HepG2 (cell line): ENCODE measurements around the gene ANG. TPM values are rescaled to one million over a fixed set of nuclear protein-coding genes. Genes with fewer than 3 reads are reported as not detected.

Experiments
- ARNT ChIP-seq: fragments of 450-650 bp; IDR thresholded peaks from 2 replicates; pipeline ENCODE4 v1.6.1; 2017
- CEBPB ChIP-seq: IDR thresholded peaks from 2 replicates; pipeline ENCODE4 v1.6.1; 2011; ENCODE audit warnings: low read depth, low read length, improper control_type of control experiment, borderline replicate concordance
- GLI4 ChIP-seq: sonication (generic); formaldehyde crosslinking; IDR thresholded peaks from 2 replicates; pipeline ENCODE4 v1.5.1; 2020; ENCODE audit warnings: missing genetic modification reagents, mild to moderate bottlenecking, moderate library complexity, borderline replicate concordance
- HNF4A ChIP-seq: sonication (generic); formaldehyde crosslinking; IDR thresholded peaks from 2 replicates; pipeline ENCODE4 v1.4.0; 2020; ENCODE audit warnings: missing genetic modification reagents
- KLF13 ChIP-seq: sonication (generic); formaldehyde crosslinking; IDR thresholded peaks from 2 replicates; pipeline ENCODE4 v1.4.0; 2020; ENCODE audit warnings: mild to moderate bottlenecking, missing genetic modification reagents
- PAF1 ChIP-seq: IDR thresholded peaks from 2 replicates; pipeline ENCODE4 v1.6.1; 2016; ENCODE audit warnings: missing genetic modification reagents, missing compliant biosample characterization
- RFXANK ChIP-seq: IDR thresholded peaks from 2 replicates; pipeline ENCODE4 v1.6.1; 2016
- RORA ChIP-seq: sonication (generic); formaldehyde crosslinking; IDR thresholded peaks from 2 replicates; pipeline ENCODE4 v1.5.0; 2020; ENCODE audit warnings: mild to moderate bottlenecking, missing genetic modification reagents, moderate library complexity
- SNRNP70 ChIP-seq: fragments of 200-400 bp; formaldehyde crosslinking; IDR thresholded peaks from 2 replicates; pipeline ENCODE4 v1.6.1; 2017; ENCODE audit warnings: mild to moderate bottlenecking, low read depth, low read length, moderate library complexity
- TOPORS ChIP-seq: sonication (generic); formaldehyde crosslinking; IDR thresholded peaks from 2 replicates; pipeline ENCODE4 v1.8.0; 2023; ENCODE audit warnings: mild to moderate bottlenecking, missing genetic modification reagents
- TRIM24 ChIP-seq: sonication (generic); formaldehyde crosslinking; IDR thresholded peaks from 2 replicates; pipeline ENCODE4 v1.8.0; 2022; ENCODE audit warnings: mild to moderate bottlenecking, missing genetic modification reagents
- ZBTB1 ChIP-seq: sonication (generic); formaldehyde crosslinking; IDR thresholded peaks from 2 replicates; pipeline ENCODE4 v1.4.0; 2020; ENCODE audit warnings: missing genetic modification reagents, borderline replicate concordance
- ZNF282 ChIP-seq: fragments of 450-650 bp; IDR thresholded peaks from 2 replicates; pipeline ENCODE4 v1.6.1; 2018; ENCODE audit not compliant: partially characterized antibody
- ZSCAN29 ChIP-seq: sonication (generic); formaldehyde crosslinking; conservative IDR thresholded peaks from 2 replicates; pipeline ENCODE4 v1.4.0; 2020; ENCODE audit warnings: mild to moderate bottlenecking, missing genetic modification reagents
- polyA plus RNA-seq, 8 experiments: library from polyadenylated mRNA; depleted of rRNA in 3 of 8; stranded (reverse) in 7 of 8; unstranded in 1 of 8; fragments of >200 nt; fragmentation: Illumina TruSeq in 4 of 8; extraction: Trizol in 4 of 8; gene quantifications; 2 replicates each; pipeline versions ENCODE4 v1.2.1 to v1.2.3, GENCODE V29; 2011 to 2016; ENCODE audit warnings: low read depth in 4 of 8, missing spikeins in 1 of 8, mixed read lengths in 1 of 8; ENCODE audit not compliant: insufficient read depth in 1 of 8
- total RNA-seq, 5 experiments: library from RNA; depleted of rRNA; stranded (reverse); fragments of >200 nt; fragmentation: Illumina TruSeq; extraction: Trizol; gene quantifications; 2 replicates each; pipeline ENCODE4 v1.2.3, GENCODE V29; 2016; ENCODE audit warnings: low read depth in 1 of 5
- TF ChIP-seq, protein P1 (sequence below): sonication (generic); formaldehyde crosslinking; IDR thresholded peaks from 2 replicates; pipeline ENCODE4 v1.4.0; 2020; ENCODE audit warnings: missing genetic modification reagents, borderline replicate concordance
- TF ChIP-seq, protein P2 (sequence below): sonication (generic); formaldehyde crosslinking; IDR thresholded peaks from 2 replicates; pipeline ENCODE4 v1.9.0; 2022; ENCODE audit warnings: low read depth, missing genetic modification reagents
- TF ChIP-seq, protein P3 (sequence below): sonication (generic); formaldehyde crosslinking; IDR thresholded peaks from 2 replicates; pipeline ENCODE4 v1.5.1; 2020; ENCODE audit warnings: missing genetic modification reagents, mild to moderate bottlenecking, borderline replicate concordance
- TF ChIP-seq, protein P4 (sequence below): sonication (generic); formaldehyde crosslinking; IDR thresholded peaks from 2 replicates; pipeline ENCODE4 v1.8.1; 2022; ENCODE audit warnings: low read depth, mild to moderate bottlenecking, missing genetic modification reagents
- TF ChIP-seq, protein P5 (sequence below): sonication (generic); IDR thresholded peaks from 2 replicates; pipeline ENCODE4 v1.6.1; 2016; ENCODE audit warnings: low read depth, borderline replicate concordance

ANG gene
- total and polyA plus RNA-seq, 2 of the 13 experiments (the other 11 are each of a cell fraction or from before 2014, with no cell fraction given): 83.6 to 401 TPM

DNA sequence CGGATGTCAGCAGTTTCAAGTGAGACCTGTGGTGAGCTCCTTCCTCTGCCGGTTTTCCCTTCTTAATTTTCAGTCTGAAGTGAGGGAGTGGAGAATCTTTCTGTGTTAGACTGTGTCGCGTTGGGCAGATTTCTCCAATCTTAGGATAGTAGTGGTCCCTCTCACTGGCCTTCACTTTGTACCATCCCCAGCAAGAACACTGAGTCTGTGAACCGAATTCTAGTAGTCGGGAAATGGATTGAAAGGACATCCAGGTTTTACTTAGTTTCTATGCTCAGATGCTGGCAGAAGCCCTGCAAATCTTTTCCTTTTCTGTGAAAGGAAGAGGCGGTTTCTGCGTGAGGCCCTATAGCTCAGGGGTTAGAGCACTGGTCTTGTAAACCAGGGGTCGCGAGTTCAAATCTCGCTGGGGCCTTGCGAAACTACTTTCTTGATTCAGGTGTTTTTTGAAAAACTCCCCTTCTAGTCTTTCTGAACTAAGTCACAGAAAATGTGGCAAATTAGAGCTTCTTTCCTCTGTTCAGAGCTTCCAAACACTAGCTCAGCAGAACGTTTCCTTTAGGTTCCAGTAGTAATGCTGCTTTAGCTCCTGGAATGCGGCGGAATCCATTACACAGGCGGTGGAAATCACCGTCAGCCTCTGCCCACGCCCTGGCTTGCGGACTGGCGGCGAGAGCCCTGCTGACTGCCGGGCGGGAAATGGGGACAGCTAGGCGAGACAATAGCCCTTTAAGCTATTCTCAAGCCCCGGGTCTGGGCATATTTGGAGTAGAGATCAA, 7.0 kb upstream of the ANG start (continued):
- TF ChIP-seq, protein P1, sequence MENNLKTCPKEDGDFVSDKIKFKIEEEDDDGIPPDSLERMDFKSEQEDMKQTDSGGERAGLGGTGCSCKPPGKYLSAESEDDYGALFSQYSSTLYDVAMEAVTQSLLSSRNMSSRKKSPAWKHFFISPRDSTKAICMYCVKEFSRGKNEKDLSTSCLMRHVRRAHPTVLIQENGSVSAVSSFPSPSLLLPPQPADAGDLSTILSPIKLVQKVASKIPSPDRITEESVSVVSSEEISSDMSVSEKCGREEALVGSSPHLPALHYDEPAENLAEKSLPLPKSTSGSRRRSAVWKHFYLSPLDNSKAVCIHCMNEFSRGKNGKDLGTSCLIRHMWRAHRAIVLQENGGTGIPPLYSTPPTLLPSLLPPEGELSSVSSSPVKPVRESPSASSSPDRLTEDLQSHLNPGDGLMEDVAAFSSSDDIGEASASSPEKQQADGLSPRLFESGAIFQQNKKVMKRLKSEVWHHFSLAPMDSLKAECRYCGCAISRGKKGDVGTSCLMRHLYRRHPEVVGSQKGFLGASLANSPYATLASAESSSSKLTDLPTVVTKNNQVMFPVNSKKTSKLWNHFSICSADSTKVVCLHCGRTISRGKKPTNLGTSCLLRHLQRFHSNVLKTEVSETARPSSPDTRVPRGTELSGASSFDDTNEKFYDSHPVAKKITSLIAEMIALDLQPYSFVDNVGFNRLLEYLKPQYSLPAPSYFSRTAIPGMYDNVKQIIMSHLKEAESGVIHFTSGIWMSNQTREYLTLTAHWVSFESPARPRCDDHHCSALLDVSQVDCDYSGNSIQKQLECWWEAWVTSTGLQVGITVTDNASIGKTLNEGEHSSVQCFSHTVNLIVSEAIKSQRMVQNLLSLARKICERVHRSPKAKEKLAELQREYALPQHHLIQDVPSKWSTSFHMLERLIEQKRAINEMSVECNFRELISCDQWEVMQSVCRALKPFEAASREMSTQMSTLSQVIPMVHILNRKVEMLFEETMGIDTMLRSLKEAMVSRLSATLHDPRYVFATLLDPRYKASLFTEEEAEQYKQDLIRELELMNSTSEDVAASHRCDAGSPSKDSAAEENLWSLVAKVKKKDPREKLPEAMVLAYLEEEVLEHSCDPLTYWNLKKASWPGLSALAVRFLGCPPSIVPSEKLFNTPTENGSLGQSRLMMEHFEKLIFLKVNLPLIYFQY (CRISPR knock-in tag): no peak
- TF ChIP-seq ZBTB1: no peak
- peak; percentile 18; the same call in 1 of the 2 replicates for TF ChIP-seq ZSCAN29 (CRISPR knock-in tag)
- TF ChIP-seq ZNF282: no peak
- peak; percentile 57 for TF ChIP-seq CEBPB
- no peak; the same call in 1 of the 2 replicates for TF ChIP-seq TOPORS (CRISPR knock-in tag)
- no peak for TF ChIP-seq ARNT
- TF ChIP-seq TRIM24 (CRISPR knock-in tag): no peak
- no peak for TF ChIP-seq GLI4 (CRISPR knock-in tag)
- no peak for TF ChIP-seq PAF1 (CRISPR knock-in tag)
- TF ChIP-seq RFXANK (CRISPR knock-in tag): no peak
- TF ChIP-seq, protein P2, sequence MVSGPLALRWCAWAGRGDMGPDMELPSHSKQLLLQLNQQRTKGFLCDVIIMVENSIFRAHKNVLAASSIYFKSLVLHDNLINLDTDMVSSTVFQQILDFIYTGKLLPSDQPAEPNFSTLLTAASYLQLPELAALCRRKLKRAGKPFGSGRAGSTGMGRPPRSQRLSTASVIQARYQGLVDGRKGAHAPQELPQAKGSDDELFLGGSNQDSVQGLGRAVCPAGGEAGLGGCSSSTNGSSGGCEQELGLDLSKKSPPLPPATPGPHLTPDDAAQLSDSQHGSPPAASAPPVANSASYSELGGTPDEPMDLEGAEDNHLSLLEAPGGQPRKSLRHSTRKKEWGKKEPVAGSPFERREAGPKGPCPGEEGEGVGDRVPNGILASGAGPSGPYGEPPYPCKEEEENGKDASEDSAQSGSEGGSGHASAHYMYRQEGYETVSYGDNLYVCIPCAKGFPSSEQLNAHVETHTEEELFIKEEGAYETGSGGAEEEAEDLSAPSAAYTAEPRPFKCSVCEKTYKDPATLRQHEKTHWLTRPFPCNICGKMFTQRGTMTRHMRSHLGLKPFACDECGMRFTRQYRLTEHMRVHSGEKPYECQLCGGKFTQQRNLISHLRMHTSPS: no peak
- TF ChIP-seq, protein P3, sequence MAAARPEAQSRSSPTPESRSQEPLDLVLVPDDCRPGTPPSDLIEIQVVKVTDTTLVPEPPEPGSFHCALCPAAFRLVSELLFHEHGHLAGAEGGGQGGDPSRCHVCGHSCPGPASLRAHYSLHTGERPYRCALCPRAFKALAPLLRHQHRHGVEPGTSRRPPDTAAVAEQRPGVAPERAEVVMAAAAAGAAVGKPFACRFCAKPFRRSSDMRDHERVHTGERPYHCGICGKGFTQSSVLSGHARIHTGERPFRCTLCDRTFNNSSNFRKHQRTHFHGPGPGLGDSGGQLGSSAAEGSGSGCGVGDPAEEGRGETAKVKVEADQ: no peak; the same call in 1 of the 2 replicates
- TF ChIP-seq, protein P4, sequence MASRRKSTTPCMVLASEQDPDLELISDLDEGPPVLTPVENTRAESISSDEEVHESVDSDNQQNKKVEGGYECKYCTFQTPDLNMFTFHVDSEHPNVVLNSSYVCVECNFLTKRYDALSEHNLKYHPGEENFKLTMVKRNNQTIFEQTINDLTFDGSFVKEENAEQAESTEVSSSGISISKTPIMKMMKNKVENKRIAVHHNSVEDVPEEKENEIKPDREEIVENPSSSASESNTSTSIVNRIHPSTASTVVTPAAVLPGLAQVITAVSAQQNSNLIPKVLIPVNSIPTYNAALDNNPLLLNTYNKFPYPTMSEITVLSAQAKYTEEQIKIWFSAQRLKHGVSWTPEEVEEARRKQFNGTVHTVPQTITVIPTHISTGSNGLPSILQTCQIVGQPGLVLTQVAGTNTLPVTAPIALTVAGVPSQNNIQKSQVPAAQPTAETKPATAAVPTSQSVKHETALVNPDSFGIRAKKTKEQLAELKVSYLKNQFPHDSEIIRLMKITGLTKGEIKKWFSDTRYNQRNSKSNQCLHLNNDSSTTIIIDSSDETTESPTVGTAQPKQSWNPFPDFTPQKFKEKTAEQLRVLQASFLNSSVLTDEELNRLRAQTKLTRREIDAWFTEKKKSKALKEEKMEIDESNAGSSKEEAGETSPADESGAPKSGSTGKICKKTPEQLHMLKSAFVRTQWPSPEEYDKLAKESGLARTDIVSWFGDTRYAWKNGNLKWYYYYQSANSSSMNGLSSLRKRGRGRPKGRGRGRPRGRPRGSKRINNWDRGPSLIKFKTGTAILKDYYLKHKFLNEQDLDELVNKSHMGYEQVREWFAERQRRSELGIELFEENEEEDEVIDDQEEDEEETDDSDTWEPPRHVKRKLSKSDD (CRISPR knock-in tag): peak; percentile 78; the same call in 1 of the 2 replicates
- TF ChIP-seq, protein P5, sequence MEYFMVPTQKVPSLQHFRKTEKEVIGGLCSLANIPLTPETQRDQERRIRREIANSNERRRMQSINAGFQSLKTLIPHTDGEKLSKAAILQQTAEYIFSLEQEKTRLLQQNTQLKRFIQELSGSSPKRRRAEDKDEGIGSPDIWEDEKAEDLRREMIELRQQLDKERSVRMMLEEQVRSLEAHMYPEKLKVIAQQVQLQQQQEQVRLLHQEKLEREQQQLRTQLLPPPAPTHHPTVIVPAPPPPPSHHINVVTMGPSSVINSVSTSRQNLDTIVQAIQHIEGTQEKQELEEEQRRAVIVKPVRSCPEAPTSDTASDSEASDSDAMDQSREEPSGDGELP: peak; percentile 73; the same call in 1 of the 2 replicates
- TF ChIP-seq HNF4A (CRISPR knock-in tag): peak; percentile 38; the same call in 1 of the 2 replicates
- no peak for TF ChIP-seq RORA
- no peak for TF ChIP-seq SNRNP70
- TF ChIP-seq KLF13 (CRISPR knock-in tag): 0 out of 2 replicates have a peak, but pooled peaks have one; percentile 47
